ENCODE results near the gene ASB13.

DNA sequence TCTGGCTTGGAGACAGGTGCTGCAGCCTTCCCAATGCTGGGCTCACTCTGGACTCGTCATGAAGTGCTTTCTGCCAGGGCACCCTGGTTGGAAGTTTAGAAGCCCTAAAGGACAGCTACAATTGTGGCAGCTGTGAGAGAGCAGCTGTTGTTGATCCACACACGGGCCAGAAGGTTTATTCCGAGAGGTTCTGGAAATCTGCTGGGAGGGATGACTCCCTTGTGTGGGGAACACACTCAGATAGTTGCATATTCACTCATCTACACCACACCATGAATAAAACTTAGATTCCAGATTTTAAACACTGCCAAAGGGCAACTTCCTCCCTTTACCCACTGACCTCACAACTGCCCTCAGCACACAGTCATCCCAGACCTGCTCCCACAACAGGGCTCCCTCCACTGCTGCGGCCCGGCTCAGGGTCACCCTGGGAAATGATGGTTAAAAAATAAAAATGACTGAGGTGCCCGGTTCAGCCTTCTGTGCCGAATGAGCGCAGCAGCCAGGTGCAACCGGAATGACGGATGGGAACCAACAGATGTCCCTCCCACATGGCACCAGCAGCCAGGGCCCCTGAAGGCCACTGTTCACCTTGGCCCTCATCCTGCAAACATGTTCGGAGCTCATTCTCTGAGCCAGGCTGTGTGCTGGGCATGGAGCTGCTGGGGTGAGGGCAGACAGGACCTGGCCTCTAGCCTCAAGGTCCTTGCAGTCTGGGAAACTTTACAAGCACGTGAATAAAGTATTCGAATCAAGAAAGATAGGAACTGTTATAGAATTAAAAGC is 40.2 kb downstream of the ASB13 start:
- TF ChIP-seq, protein P1, sequence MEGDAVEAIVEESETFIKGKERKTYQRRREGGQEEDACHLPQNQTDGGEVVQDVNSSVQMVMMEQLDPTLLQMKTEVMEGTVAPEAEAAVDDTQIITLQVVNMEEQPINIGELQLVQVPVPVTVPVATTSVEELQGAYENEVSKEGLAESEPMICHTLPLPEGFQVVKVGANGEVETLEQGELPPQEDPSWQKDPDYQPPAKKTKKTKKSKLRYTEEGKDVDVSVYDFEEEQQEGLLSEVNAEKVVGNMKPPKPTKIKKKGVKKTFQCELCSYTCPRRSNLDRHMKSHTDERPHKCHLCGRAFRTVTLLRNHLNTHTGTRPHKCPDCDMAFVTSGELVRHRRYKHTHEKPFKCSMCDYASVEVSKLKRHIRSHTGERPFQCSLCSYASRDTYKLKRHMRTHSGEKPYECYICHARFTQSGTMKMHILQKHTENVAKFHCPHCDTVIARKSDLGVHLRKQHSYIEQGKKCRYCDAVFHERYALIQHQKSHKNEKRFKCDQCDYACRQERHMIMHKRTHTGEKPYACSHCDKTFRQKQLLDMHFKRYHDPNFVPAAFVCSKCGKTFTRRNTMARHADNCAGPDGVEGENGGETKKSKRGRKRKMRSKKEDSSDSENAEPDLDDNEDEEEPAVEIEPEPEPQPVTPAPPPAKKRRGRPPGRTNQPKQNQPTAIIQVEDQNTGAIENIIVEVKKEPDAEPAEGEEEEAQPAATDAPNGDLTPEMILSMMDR (IDR thresholded peaks at IDR 0.05; ENCODE audit: poor library complexity) = no peak
- no peak for TF ChIP-seq EZH2phosphoT487 (IDR thresholded peaks at IDR 0.05; ENCODE audit: low read depth, severe bottlenecking, unreplicated experiment)
